Stomach smooth muscle (tissue), 2 donors: ENCODE results near the gene GIMAP2.
"Not testable (repeated sequence)": the region's sequence is repeated elsewhere in the genome, so short reads cannot be mapped to it uniquely, and the experiment has no call there.

Experiments used
- H3K27ac ChIP-seq: one replicate; pipeline ENCODE4 v1.7.0; 2013; ENCODE audit warnings: mild to moderate bottlenecking, low read length, inconsistent platforms
- H3K27me3 ChIP-seq, 2 donors: one replicate each; pipeline ENCODE4 v1.7.0; 2013; ENCODE audit warnings: low read length in 2 of 2; ENCODE audit not compliant: insufficient read depth in 2 of 2, control insufficient read depth in 1 of 2
- H3K36me3 ChIP-seq, 2 donors: one replicate each; pipeline ENCODE4 v1.7.0; 2013; ENCODE audit warnings: low read length in 2 of 2; ENCODE audit not compliant: control insufficient read depth in 2 of 2, insufficient read depth in 2 of 2
- H3K4me1 ChIP-seq: one replicate; pipeline ENCODE4 v1.7.0; 2013; ENCODE audit warnings: low read length; ENCODE audit not compliant: control insufficient read depth, insufficient read depth
- H3K4me3 ChIP-seq, 2 donors: one replicate each; pipeline ENCODE4 v1.7.0; 2013; ENCODE audit warnings: low read length in 2 of 2
- H3K9ac ChIP-seq, 2 donors: one replicate each; pipeline ENCODE4 v1.7.0; 2013; ENCODE audit warnings: low read length in 2 of 2, mild to moderate bottlenecking in 1 of 2
- H3K9me3 ChIP-seq, 2 donors: one replicate each; pipeline ENCODE4 v1.7.0; 2013; ENCODE audit warnings: low read length in 2 of 2; ENCODE audit not compliant: control insufficient read depth in 2 of 2
- donor health status: healthy.
- donor health status: Pancreatic carcinoma.

Gene GIMAP2

GRCh38 chr7:150662821-150663220 is 22.7 kb upstream of the GIMAP2 start:
- H3K27ac ChIP-seq, H3K9me3 ChIP-seq, H3K4me3 ChIP-seq, H3K36me3 ChIP-seq, H3K27me3 ChIP-seq, H3K9ac ChIP-seq, H3K4me1 ChIP-seq: not testable (repeated sequence)

- Histone ChIP-seq H3K4me1 (no peaks in the 10 kb centered on the region), H3K27ac (no peak overlapping the region)
These were observed 21.6 kb upstream of the GIMAP2 start for GRCh38 chr7:150663802-150664494.

DNA sequence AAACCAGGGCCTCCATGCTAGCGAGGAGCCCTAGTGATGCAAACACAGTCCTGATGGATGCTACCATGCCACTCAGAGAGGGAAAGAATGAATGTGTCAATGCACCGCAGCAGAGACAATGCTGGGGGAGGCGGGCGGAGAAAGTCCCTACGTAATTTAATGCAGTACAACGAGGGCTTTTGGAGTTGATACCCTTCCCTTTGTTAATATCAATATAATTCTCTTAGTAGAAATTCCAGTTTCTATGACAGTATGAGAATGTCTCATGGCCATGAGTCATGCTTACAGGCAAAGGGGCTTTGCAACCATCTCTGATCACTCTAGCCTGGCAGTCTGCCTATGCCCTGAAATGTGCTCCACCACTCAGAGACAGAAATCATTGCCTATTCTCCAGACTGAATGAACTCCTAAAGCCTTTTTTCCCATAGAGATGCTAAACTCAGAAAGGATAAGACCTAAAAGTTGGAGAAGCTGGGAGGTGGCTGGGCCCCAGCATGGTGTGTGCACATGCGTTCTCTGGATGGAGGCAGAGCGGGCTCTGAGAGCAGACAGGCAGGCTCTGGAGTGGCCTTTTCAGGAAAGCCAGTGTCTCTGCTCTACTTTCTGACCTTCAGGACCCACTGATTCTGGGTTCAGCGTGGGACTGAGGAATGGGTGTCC is 20.3 kb upstream of the GIMAP2 start:
- H3K36me3 ChIP-seq, result no peaks in the 10 kb centered on the region
- no peak overlapping the region for H3K27ac ChIP-seq
- H3K9me3 ChIP-seq, result peaks cover 3 to 5% of the 10 kb centered on the region in 2 donors
- no peak overlapping the region for H3K4me3 ChIP-seq
- H3K27me3 ChIP-seq, result no peaks in the 10 kb centered on the region
- H3K9ac ChIP-seq, result no peak overlapping the region
- no peaks in the 10 kb centered on the region for H3K4me1 ChIP-seq

More at GRCh38 chr7:150663802-150664494, 21.6 kb upstream of the GIMAP2 start:
- Histone ChIP-seq H3K27me3 (no peaks in the 10 kb centered on the region), H3K9ac (no peak overlapping the region), H3K36me3 (no peaks in the 10 kb centered on the region), H3K9me3 (peaks cover 3 to 5% of the 10 kb centered on the region in 2 donors), H3K4me3 (no peak overlapping the region)

DNA sequence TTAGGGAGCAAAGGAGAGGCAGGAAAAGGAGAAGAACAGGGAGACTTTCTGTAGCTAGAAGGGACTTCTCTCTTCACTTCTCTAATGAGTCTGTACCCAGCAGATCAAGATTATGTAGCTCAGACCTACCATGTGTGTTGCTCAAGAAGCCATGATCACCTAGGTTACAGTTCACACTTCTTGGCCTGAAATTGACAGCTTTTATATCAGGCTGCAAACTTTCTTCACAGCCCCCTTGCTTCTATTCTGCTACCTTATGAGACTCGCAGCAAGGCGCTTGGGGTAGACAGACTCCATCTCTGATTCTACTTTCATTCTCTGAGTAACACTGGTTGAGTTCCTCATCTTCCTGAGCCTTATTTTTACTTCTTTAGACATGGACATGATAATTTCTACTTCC is 19.6 kb upstream of the GIMAP2 start:
- H3K27me3 ChIP-seq, result no peaks in the 10 kb centered on the region
- H3K27ac ChIP-seq, result no peak overlapping the region
- H3K9ac ChIP-seq, result no peak overlapping the region
- H3K36me3 ChIP-seq, result no peaks in the 10 kb centered on the region
- no peaks in the 10 kb centered on the region for H3K4me1 ChIP-seq
- no peak overlapping the region for H3K4me3 ChIP-seq
- H3K9me3 ChIP-seq, result peaks cover 3 to 5% of the 10 kb centered on the region in 2 donors

DNA sequence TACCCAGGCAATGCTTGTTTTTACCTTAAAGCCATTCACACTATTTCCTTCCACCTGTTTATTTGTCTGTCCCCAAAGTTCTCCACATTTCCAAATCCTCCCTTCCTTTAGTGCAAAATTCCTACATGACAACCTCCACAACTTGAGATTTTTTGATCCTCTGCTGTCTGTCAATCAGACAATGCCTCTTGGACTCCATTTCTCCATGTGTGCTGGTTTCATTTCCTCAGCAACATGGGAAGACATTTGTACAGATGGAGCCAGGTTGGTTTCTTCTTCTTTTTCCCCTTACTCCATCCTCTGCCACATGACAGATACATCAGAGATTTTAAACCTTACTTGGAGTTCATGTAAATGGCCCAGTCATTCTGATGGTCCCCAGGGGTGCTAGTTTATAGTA is 19.1 kb upstream of the GIMAP2 start:
- no peak overlapping the region for H3K9ac ChIP-seq
- H3K4me1 ChIP-seq, result no peaks in the 10 kb centered on the region
- H3K4me3 ChIP-seq, result no peak overlapping the region
- H3K36me3 ChIP-seq, result no peaks in the 10 kb centered on the region
- no peak overlapping the region for H3K27ac ChIP-seq
- no peaks in the 10 kb centered on the region for H3K27me3 ChIP-seq
- H3K9me3 ChIP-seq, result peaks cover 3 to 5% of the 10 kb centered on the region in 2 donors

DNA sequence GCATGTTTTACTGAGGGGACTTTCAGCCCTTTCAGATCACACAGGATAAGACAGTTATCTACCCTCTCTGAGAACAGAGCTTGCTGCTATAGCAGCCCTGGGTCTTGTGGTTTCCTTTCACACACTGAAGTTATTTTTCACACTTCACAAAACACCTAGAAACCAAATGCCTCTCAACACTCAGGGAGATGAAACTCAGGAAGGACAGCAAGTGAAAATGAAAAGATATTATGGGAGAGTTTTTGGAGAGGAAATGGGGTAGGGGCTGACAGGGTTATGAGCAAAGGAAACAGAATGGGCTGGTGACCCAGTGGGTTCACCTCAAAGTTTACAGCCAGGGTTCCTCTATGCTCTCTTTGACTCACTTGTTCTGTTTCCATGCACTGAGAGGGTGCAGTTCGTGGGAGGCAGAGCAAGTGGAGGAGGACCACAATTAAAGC is 17.0 kb upstream of the GIMAP2 start:
- H3K9me3 ChIP-seq, result peaks cover 3 to 5% of the 10 kb centered on the region in 2 donors
- no peaks in the 10 kb centered on the region for H3K4me1 ChIP-seq
- H3K27me3 ChIP-seq, result no peaks in the 10 kb centered on the region
- no peak overlapping the region for H3K27ac ChIP-seq
- H3K4me3 ChIP-seq, result no peak overlapping the region
- no peaks in the 10 kb centered on the region for H3K36me3 ChIP-seq
- no peak overlapping the region for H3K9ac ChIP-seq

DNA sequence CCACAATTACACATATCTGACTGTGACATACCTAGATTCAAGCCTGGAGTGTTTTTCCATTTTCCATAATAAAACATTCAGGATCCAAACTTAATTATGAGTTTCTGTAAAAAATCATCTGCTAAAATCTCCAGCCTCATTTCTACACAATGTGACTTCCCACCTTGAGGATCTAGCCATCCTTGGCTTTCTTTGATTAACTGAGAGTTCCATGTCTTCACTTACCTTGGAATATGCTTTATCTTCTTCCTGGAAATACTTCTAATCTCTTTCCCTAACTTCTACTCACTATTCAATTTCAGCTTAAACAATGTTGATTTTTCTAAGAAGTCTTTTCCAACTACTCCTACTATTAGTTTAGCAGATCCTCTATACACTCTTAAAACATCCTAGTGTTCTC is 16.5 kb upstream of the GIMAP2 start:
- Histone ChIP-seq H3K9me3 (peaks cover 3 to 5% of the 10 kb centered on the region in 2 donors), H3K27me3 (no peaks in the 10 kb centered on the region), H3K36me3 (no peaks in the 10 kb centered on the region), H3K9ac (no peak overlapping the region), H3K4me1 (no peaks in the 10 kb centered on the region), H3K4me3 (no peak overlapping the region), H3K27ac (no peak overlapping the region)

DNA sequence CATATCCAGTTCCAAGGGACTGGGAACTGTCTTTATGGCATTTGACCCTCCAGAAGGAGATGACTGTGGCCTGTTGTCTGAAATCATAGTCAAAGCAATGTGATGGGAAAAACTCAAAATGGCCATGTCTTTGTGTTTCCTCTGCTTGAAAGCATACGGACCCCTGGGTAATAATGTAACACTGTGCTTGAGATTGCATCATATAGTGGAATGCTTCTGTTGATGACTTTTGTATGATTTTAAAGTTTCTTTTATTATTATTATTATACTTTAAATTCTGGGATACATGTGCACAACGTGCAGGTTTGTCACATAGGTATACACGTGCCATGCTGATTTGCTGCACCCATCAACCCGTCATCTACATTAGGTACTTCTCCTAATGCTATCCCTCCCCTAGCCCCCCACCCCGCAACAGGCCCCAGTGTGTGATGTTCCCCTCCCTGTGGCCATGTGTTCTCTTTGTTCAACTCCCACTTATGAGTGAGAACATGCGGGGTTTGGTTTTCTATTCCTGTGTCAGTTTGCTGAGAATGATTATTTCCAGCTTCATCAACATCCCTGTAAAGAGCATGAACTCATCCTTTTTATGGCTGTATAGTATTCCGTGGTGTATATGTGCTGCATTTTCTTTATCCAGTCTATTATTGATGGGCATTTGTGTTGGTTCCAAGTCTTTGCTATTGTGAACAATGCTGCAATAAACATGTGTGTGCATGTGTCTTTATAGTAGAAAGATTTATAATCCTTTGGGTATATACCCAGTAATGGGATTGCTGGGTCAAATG is 13.5 kb upstream of the GIMAP2 start:
- not testable (repeated sequence) for H3K4me1 ChIP-seq, H3K9me3 ChIP-seq, H3K9ac ChIP-seq, H3K36me3 ChIP-seq, H3K4me3 ChIP-seq, H3K27ac ChIP-seq, H3K27me3 ChIP-seq

GRCh38 chr7:150675714-150676113 is 9.8 kb upstream of the GIMAP2 start:
- Histone ChIP-seq H3K4me1 (no peaks in the 10 kb centered on the region), H3K9ac (no peak overlapping the region), H3K9me3 (no peaks in the 10 kb centered on the region), H3K4me3 (no peak overlapping the region), H3K27me3 (no peaks in the 10 kb centered on the region), H3K36me3 (no peaks in the 10 kb centered on the region), H3K27ac (no peak overlapping the region)

GRCh38 chr7:150676276-150676675 is 9.2 kb upstream of the GIMAP2 start:
- H3K27ac ChIP-seq, result not testable (repeated sequence)

More at GRCh38 chr7:150676276-150676675, 9.2 kb upstream of the GIMAP2 start:
- H3K4me1 ChIP-seq, H3K36me3 ChIP-seq, H3K9me3 ChIP-seq, H3K4me3 ChIP-seq, H3K9ac ChIP-seq, H3K27me3 ChIP-seq: not testable (repeated sequence)
